Measurements from ENCODE around the gene EZR.

Gene EZR

DNA sequence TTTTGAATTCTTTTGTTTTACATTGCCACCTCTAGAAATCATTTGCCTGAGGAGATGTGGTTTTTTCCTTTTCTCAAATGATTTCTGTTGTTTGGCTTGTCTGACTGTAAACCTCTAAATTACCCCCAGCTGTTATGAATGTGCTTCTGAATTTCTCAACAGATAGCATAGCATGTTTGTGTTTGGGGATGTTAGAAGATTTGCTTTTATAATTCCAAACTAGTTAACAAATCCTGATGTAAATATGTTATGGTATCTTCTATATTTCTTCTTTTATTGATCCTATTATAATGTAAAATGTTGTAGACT is 31.6 kb upstream of the EZR start:
- ChIA-PET CTCF (no interaction called here), POLR2A (no interaction called here)
- H3K36me3 ChIP-seq (ENCODE audit: control insufficient read depth in 2 of 2, insufficient read depth in 1 of 2, low read length in 2 of 2) = no peaks in the 10 kb centered on the region
- H3K27ac ChIP-seq (ENCODE audit: extremely low read depth, low read depth, low read length) = no peak overlapping the region
- H3K4me1 ChIP-seq (ENCODE audit: control insufficient read depth, insufficient read depth, low read length) = peaks cover 12% of the 10 kb centered on the region
- TF ChIP-seq WT1 (tag by site-specific recombination; IDR thresholded peaks at IDR 0.05) = no peak
- TF ChIP-seq, protein P1, sequence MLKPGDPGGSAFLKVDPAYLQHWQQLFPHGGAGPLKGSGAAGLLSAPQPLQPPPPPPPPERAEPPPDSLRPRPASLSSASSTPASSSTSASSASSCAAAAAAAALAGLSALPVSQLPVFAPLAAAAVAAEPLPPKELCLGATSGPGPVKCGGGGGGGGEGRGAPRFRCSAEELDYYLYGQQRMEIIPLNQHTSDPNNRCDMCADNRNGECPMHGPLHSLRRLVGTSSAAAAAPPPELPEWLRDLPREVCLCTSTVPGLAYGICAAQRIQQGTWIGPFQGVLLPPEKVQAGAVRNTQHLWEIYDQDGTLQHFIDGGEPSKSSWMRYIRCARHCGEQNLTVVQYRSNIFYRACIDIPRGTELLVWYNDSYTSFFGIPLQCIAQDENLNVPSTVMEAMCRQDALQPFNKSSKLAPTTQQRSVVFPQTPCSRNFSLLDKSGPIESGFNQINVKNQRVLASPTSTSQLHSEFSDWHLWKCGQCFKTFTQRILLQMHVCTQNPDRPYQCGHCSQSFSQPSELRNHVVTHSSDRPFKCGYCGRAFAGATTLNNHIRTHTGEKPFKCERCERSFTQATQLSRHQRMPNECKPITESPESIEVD (tag by site-specific recombination; IDR thresholded peaks at IDR 0.05) = peak; percentile 86
- H3K4me3 ChIP-seq (ENCODE audit: low read depth, low read length) = no peak overlapping the region
- no peaks in the 10 kb centered on the region for H3K9me3 ChIP-seq (ENCODE audit: control insufficient read depth, insufficient read depth, low read depth, low read length)

DNA sequence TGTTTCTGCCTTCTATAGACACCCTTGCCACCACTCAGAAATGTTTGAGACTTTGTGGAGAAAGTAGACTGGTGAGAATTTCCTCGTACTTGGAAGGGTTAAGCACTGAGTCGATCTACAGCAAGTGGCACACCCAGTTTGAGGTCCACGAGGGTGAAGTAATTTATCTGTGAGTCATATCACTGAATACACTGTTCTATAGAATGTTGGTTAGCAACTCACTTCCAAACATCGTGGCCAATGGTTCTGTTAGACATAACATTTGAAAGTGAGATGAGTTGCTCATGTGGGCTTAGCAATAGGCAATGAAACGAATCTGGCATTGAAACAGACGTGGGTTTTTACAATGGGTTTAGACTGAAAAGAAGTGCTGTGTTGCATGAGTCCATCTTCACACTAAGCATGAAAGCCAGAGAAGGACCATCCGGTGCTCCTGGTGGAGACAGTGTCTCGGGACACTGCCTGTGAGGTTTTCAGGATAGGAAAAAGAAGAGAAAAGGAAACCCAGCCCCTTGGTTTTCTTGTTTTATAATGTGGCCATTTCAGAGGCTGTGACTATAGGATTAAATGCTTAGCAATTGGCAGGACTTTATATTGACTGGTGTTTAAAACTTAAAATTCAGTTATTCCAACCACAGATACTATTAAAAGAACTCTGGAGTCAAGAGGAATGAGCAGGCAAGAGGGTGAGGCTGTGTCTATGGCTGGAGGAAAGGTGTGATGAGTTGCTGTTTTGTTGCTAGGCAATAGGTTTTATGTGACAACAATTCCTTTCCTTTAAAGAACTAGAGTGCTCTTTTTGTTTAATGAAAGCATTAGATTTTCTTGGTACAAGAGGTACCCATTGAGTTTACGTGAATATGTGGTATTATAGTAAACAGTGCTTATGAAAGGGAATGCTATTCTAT is 31.0 kb upstream of the EZR start:
- ChIA-PET POLR2A (no interaction called here), CTCF (no interaction called here)
- Histone ChIP-seq H3K4me3 (ENCODE audit: low read depth, low read length) (no peak overlapping the region), H3K36me3 (ENCODE audit: control insufficient read depth in 2 of 2, insufficient read depth in 1 of 2, low read length in 2 of 2) (no peaks in the 10 kb centered on the region), H3K4me1 (ENCODE audit: control insufficient read depth, insufficient read depth, low read length) (peaks cover 12% of the 10 kb centered on the region), H3K27ac (ENCODE audit: extremely low read depth, low read depth, low read length) (no peak overlapping the region), H3K9me3 (ENCODE audit: control insufficient read depth, insufficient read depth, low read depth, low read length) (no peaks in the 10 kb centered on the region)
- TF ChIP-seq ZNF544 (tag by site-specific recombination; IDR thresholded peaks at IDR 0.05) (no peak), ZNF488 (tag by site-specific recombination; IDR thresholded peaks at IDR 0.05) (no peak), ZNF239 (tag by site-specific recombination; IDR thresholded peaks at IDR 0.05) (no peak), ZNF561 (tag by site-specific recombination; IDR thresholded peaks at IDR 0.05; ENCODE audit: borderline replicate concordance) (no peak), ZNF24 (tag by site-specific recombination; IDR thresholded peaks at IDR 0.05) (no peak), ZNF692 (tag by site-specific recombination; IDR thresholded peaks at IDR 0.05) (0 out of 2 replicates have a peak, but pooled peaks have one; percentile 46), ZNF37A (tag by site-specific recombination; IDR thresholded peaks at IDR 0.05) (no peak), ZNF624 (tag by site-specific recombination; IDR thresholded peaks at IDR 0.05) (no peak), SP7 (tag by site-specific recombination; IDR thresholded peaks at IDR 0.05) (peak; percentile 34; the same call in 1 of the 2 replicates), ZNF707 (tag by site-specific recombination; IDR thresholded peaks at IDR 0.05) (no peak), ZEB2 (tag by site-specific recombination; IDR thresholded peaks at IDR 0.05) (no peak), ZNF629 (tag by site-specific recombination; IDR thresholded peaks at IDR 0.05) (0 out of 2 replicates have a peak, but pooled peaks have one; percentile 24), BCL6B (tag by site-specific recombination; IDR thresholded peaks at IDR 0.05) (no peak), FEZF1 (tag by site-specific recombination; IDR thresholded peaks at IDR 0.05) (peak; percentile 11; the same call in 1 of the 2 replicates), SCRT2 (tag by site-specific recombination; IDR thresholded peaks at IDR 0.05) (no peak), ZNF335 (tag by site-specific recombination; conservative IDR thresholded peaks at IDR 0.05) (peak; percentile 79), KLF9 (tag by site-specific recombination; IDR thresholded peaks at IDR 0.05; ENCODE audit: low read depth) (peak; percentile 33; the same call in 1 of the 2 replicates), ZNF600 (tag by site-specific recombination; IDR thresholded peaks at IDR 0.05) (peak; percentile 56; the same call in 1 of the 2 replicates)
- TF ChIP-seq, protein P2, sequence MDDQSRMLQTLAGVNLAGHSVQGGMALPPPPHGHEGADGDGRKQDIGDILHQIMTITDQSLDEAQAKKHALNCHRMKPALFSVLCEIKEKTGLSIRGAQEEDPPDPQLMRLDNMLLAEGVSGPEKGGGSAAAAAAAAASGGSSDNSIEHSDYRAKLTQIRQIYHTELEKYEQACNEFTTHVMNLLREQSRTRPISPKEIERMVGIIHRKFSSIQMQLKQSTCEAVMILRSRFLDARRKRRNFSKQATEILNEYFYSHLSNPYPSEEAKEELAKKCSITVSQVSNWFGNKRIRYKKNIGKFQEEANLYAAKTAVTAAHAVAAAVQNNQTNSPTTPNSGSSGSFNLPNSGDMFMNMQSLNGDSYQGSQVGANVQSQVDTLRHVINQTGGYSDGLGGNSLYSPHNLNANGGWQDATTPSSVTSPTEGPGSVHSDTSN (CRISPR knock-in tag; IDR thresholded peaks at IDR 0.05) = no peak

All from HEK293 (cell line).